ENCODE results near the gene FZD7.

GRCh38 chr2:202001826-202002225 lies 31.8 kb upstream of the FZD7 start:
- no peak for TF ChIP-seq CTCF (IDR thresholded peaks at IDR 0.05)
- TF ChIP-seq POLR2A (IDR thresholded peaks at IDR 0.05): no peak

Data from right lobe of liver (tissue), 4 donors.